GM20000 (cell line): Measurements from ENCODE around the gene AADAT.
"Not testable (repeated sequence)": the region's sequence is repeated elsewhere in the genome, so short reads cannot be mapped to it uniquely, and the experiment has no call there.

Experiments
- DNase-seq: peaks from one replicate; pipeline ENCODE4 v3.0.0; 2012; ENCODE audit warnings: low spot score
- TF ChIP-seq, protein P1 (sequence below): IDR thresholded peaks from 2 replicates; pipeline ENCODE4 v1.5.1; 2012; ENCODE audit warnings: mild to moderate bottlenecking, control low read depth; ENCODE audit errors: extremely low read depth, missing control alignments

Gene AADAT

GRCh38 chr4:170124406-170124805 lies 34.6 kb upstream of the AADAT start:
- TF ChIP-seq, protein P1, sequence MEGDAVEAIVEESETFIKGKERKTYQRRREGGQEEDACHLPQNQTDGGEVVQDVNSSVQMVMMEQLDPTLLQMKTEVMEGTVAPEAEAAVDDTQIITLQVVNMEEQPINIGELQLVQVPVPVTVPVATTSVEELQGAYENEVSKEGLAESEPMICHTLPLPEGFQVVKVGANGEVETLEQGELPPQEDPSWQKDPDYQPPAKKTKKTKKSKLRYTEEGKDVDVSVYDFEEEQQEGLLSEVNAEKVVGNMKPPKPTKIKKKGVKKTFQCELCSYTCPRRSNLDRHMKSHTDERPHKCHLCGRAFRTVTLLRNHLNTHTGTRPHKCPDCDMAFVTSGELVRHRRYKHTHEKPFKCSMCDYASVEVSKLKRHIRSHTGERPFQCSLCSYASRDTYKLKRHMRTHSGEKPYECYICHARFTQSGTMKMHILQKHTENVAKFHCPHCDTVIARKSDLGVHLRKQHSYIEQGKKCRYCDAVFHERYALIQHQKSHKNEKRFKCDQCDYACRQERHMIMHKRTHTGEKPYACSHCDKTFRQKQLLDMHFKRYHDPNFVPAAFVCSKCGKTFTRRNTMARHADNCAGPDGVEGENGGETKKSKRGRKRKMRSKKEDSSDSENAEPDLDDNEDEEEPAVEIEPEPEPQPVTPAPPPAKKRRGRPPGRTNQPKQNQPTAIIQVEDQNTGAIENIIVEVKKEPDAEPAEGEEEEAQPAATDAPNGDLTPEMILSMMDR = no peak
- DNase-seq = no peak

DNA sequence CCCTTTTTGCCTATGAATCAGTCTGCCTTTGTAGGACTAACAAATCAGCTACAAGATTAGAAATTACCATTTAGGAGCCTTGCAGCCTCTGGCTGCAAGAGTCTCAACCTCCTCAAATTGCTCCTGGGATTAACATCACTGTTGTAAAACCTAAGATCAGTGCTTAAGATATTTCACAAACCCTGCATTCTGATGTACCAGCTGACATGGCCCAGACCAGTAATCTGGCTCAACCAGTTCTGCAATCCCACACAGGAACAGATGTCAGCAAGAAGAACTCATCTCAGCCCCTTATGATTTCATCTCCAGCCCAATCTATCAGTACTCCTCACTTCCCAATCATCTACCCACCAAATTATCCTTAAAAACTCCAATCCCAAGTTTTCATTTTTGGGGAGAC lies 32.5 kb upstream of the AADAT start:
- DNase-seq = no peak
- TF ChIP-seq, protein P1 = no peak

GRCh38 chr4:170114636-170115035 lies 24.9 kb upstream of the AADAT start:
- DNase-seq = no peak
- TF ChIP-seq, protein P1 = no peak

GRCh38 chr4:170114183-170114582 lies 24.4 kb upstream of the AADAT start:
- not testable (repeated sequence) for DNase-seq

DNA sequence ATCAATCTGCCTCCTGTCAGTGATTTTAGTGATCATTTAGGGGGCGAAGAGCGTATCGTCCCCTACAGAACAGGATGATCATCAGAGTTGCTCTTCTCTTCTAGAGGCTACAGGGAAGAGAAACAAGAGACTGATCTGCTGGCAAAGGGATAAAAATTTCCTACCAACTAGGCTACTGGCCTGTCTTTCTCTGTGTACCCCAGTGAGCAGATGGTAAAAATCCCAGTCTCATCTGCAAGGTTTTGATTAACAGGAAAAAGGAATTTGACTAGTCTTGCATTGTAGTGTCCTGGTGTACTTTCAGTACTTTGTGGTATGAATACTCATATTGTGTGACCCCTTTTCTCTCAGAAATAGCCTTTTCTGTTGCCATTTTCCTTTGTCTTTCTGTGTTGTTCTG lies 21.8 kb upstream of the AADAT start:
- no peak for DNase-seq
- TF ChIP-seq, protein P1 = no peak

DNA sequence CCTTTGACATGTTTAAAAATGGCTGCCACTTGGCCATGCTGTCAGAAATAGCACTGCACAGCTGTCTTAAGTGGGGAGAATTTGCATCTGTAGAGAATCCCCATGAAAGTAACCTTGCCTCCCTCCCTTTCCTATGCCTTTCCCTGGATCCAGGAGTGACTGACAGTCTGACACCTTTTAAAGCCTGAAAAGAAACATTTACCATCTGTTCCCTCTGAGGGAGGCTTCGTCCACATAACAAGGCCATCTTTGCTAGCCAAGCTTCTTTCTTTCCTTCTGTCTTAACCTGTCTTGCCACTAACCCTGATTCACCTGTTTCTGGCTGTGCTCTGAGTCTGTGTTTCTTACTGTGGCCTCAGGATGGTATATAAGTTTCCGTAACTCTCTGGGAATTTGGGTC lies 21.3 kb upstream of the AADAT start:
- no peak for DNase-seq
- TF ChIP-seq, protein P1 = no peak

- DNase-seq = no peak
- TF ChIP-seq, protein P1 = no peak
Observed at GRCh38 chr4:170110285-170110672, 20.5 kb upstream of the AADAT start.

- no peak for DNase-seq
- TF ChIP-seq, protein P1 = no peak
Observed at GRCh38 chr4:170109586-170110284, 20.0 kb upstream of the AADAT start.
